HG02759 (cell line): Measurements from ENCODE around the gene ZBTB12.
A peak's percentile ranks its signal among the peaks of the same experiment; 100 is the strongest.
"Not testable (repeated sequence)": the region's sequence is repeated elsewhere in the genome, so short reads cannot be mapped to it uniquely, and the experiment has no call there.

ENCODE experiments used
- ATAC-seq: cut with Tn5 transposase; IDR thresholded peaks from one replicate; pipeline ENCODE4 v1.9.1; 2021; ENCODE audit warnings: mild to moderate bottlenecking, moderate library complexity; ENCODE audit not compliant: unreplicated experiment

The ZBTB12 gene

DNA sequence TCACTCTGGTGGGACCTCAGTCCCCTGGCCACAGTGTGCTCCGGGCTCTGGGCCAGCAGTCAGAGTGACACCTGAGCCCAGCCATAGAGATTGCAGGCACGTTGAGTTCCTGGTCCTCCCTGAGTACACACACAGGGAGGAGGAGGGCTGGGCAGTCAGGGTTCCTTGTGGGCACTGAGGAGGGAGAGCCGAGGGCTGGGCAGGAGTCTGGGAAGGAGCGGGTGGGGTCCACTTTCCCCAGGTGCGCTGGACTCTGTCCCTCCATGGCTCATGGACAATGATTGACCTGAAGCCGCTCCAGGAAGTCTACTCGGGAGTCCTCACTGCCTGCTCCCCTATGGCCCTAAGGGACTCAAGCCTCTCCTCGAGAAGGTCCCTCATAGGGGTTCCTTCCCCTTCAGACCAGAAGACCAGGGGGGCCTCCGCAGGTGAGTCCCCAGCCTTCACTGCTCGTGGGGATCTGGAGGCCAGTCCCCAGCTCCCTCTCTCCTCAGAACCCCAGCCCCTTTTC lies 24.2 kb downstream of the ZBTB12 start:
- ATAC-seq = no peak

DNA sequence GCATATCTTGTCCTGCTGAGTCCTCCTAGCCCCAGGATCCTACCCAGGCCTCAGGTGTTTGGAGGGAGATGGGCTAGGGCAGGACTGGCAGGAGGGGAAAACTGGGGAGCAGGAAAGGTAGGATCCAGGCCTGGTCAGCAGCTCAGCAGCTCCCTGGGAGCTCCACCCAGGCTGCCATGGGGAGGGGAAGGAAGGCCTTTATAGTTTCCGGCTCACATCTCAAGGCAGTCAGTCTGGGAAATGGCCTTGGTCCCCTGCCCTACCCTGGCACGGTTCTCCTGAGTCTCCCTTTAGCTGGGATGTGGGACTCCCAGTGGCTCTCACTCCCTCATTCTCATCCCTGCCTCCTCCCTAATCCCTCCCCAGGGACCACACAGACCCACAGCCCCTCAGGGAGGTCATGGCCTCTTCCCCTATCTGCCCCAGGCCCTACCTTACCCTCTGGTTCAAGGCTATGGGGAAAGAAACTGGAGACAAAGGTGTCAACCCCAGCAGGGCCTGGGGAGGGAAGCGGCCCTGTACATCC lies 24.7 kb downstream of the ZBTB12 start:
- no peak for ATAC-seq

DNA sequence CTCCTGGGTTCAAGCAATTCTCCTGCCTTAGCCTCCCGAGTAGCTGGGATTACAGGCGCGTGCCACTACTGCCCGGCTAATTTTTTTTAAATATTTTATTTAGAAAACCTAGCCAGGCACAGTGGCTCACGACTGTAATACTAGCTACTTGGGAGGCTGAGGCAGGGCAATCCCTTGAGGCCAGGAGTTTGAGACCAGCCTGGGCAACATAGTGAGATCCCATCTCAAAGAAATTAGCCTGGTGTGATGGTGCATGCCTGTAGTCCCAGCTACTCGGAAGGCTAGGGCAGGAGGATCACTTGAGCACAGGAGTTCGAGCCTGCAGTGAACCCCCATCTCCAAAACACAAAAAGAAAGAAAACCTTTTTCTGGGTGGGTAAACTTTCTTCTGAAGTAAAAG lies 25.5 kb downstream of the ZBTB12 start:
- ATAC-seq = no peak

DNA sequence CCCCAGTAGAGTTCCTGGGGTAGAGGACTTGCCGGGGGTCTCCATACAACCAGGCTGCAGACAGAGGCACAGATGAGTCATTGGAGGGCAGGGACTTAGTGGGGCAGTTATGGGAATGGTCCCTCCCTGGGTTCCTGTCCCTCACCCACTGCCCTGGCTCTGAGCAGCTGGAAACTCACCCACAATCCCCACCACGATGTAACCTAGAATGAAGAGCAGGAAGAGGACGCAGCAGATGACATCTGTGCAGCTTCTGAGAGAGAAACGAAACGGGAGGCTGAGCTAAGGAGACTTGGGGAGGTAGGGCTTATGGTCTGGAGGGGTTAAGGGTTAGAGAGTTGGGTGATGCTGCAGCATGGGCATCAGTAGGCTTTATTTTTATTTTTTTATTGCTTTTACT lies 26.0 kb downstream of the ZBTB12 start:
- ATAC-seq = no peak

DNA sequence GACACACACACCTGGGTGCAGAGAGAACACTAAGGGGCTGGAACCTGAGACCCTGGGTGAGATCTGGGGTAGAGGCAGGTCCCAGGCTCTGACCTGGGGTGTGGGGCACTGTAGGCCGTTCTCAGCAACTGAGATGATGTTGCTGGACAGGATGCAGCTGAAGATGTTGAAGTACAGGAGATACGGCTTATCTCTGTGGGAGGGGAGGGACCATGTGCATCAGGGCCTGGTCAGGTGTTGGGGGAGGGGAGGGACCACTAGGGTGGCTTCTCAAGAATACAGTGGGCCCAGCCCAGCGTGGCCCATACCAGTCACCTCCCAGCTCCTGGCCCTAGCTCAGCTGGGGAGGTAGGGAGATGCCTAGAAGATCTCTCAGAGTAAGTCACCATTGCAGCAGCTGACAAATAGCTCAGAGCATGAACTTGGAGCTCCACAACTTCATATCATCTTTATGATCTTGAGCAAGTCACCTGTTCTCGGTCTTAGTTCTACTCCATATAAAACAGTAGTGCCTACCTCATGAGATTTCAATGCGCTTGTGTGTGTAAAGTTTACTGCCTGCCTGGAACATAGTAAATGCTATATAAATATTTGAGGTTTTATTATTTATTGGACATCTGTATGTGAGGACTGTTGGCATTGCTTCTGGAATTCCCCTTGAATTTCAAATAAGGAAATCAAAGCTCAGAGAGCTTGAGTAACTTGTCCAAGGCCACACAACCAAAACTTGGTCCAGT lies 26.9 kb downstream of the ZBTB12 start:
- ATAC-seq = no peak

DNA sequence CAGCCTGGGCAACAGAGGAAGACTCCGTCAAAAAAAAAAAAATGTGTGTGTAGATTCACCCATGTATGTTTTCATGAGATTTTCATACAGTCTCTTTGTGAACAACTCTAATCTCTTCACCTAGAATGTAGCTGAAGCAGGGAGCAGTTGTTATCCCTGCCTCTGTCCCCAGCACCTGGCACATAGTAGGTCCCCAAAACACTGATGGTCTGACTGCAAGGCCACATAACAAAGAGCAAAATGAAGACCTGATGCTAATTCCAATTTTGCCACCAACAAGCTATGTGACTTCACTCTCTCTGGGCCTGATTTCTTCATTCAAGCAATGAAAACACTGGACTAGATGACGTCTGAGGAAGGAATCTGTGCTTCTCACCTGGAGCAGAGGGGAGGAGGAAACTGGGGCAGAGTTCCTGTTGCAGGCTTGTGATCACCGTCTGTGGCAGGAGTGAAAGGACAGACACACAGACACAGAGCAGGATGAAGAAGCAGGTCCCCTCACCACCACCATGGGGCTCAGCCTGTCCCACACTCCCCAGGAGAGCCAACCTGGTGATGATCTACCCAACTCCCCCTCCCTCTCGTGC lies 27.7 kb downstream of the ZBTB12 start:
- no peak for ATAC-seq

DNA sequence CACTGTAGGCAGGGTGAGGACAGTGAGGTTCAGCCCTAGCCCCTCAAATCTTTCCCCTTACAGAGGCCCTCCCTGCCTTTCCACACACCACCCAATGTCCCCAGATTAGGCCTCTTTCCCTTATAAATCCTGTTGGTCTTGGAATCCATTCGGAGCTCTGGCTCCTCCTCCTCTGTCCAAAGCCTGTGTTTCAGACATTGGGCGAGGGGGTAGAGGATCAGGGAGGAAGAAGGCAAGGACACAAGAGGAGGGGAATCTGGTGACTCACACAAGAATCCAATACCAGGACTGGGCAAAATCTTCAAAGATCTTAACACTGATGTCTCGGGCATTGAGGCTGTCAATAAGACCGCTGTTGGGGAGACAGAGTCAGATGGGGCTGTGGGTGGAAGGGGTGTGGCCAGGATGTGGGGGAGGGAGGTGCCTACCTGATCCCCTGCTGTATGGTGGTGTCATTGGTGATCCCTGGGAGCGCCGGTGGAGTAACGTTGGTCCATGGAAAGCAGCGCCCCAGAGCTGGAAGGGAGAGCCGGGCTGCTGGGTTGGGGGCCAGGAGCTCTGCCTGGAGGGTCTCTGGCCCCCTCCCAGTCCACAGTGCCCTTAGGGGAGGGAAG lies 30.7 kb downstream of the ZBTB12 start:
- ATAC-seq = no peak

DNA sequence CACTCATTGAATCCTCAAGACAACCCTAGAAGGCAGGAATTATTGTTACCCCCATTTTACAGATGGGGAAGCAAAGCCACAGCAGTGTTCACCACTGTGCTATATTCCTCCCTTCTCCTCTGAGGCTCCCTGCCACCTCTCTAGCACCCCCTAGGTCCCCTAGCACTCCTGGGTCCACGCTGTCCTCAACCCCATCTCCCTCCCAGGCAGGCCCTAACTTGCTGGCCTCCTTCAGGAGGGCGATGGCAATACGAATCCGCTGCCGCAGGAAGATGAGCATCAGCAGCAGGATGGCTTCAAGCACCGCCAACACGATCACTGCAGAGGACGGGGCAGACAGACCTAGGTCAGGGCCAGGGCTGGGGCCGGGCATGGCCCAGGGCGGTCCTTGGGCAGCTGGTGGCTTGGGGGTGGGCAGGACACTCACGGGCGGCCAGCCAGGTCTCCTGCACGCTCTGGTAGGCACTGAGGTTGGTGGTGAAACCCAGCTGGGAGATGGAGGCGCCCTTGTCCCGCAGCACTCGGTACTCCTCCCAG lies 31.4 kb downstream of the ZBTB12 start:
- ATAC-seq = no peak

DNA sequence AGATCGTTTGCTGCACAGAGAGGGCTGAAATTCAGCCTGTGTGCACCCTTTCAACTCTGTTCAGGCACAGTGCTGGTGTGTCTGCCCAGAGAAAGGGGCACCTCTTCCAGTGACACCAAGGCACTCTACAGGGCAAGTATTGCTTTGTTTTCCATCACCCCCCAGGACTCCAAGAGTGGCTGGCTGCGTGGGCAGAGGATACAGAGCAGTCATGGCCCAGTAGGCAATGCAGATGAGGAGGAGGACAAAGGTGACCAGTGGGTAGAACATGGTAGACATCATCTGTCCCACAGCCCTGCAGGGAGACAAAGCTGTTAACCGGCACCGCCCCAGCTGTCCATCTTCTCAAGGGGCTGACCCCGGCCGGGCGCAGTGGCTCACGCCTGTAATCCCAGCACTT lies 32.5 kb downstream of the ZBTB12 start:
- ATAC-seq = no peak

DNA sequence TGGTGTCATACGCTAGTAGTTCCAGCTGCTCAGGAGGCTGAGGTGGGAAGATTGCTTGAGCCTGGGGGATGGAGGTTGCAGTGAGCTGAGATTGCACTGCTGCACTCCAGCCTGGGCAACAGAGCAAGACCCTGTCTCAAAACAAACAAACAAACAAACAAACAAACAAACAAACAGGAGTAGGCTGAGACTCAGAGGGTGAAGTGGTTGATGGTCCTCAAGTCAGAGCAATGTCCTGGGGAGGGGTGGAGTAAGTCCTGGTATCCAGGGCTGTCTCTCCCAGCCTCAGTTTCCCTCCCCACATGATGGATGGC lies 33.3 kb downstream of the ZBTB12 start:
- ATAC-seq = not testable (repeated sequence)

DNA sequence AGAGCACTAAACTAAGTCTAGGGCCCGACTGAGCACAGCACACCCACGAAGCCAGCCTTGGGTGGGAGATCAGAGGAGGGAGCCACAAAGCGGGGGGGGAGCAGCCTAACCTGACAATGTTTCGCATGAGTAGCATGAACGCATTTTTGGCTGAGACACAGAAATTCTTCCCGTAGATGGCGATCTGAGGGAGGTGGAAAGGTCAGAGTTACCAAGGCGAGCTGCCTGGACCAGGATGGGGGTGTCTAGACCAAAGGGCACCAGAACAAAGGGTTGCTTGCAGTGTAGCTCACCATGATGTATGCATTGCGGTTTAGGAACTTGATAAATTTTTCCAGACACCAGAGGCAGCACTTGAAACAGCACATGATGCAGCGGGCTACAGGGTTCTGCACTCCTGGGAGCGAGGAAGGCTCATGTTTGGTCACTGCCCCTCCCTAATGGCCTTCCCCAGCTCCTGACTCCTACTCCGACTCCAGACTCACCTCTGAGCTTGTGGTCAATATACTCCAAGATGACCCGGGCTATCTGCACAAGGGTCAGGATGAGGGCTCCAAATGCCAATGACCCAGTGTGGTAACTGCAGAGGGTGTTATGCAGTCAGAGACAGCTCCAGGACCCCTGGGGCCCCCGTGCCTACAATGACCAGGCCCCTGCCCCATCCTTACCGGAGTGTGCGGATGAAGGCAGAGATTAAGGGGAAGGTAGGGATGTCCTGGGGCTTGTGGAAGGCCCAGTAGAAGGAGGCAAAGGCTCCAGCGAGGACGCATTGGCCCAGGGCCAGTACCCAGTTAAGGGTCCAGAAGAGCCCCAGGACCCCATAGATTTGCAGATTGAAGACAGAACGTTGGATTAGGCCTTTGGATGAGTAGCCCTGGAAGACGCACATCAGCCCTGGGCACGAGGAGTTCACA lies 36.4 kb downstream of the ZBTB12 start:
- no peak for ATAC-seq

DNA sequence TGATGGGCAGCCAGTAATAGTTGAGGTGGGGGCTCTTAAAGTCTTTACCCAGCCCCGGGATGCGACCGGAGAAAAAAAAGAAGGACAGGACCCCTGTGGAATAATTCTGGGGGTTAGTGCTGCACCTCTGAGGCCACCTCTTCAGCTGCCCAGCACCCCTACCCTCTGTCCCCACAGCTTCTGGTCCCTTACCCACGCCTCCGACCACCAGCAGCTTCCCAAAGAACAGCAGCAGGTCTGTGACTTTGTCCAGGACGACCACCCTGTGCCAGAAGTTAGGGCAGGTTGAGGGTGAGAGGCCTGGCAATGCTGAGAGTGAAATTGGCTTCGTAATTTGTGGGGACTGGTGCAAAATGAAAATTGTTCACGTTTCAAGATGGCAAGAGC lies 37.1 kb downstream of the ZBTB12 start:
- ATAC-seq = no peak

DNA sequence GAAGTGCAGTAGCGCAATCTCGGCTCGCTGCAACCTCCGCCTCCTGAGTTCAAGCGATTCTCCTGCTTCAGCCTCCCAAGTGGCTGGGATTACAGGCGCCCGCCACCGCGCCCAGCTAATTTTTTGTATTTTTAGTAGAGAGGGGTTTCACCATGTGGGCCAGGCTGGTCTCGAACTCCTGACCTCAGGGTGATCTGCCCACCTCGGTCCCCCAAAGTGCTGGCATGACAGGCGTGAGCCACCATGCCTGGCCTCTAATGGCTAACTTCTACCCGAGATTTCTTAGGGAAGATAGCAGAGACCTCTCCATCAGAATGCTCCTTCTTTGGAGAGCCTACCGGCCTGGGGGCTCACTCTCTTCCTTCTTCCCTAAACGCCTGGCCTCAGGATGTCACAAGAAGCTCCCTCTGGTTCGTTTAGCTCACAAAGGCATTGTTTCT lies 37.7 kb downstream of the ZBTB12 start:
- not testable (repeated sequence) for ATAC-seq

DNA sequence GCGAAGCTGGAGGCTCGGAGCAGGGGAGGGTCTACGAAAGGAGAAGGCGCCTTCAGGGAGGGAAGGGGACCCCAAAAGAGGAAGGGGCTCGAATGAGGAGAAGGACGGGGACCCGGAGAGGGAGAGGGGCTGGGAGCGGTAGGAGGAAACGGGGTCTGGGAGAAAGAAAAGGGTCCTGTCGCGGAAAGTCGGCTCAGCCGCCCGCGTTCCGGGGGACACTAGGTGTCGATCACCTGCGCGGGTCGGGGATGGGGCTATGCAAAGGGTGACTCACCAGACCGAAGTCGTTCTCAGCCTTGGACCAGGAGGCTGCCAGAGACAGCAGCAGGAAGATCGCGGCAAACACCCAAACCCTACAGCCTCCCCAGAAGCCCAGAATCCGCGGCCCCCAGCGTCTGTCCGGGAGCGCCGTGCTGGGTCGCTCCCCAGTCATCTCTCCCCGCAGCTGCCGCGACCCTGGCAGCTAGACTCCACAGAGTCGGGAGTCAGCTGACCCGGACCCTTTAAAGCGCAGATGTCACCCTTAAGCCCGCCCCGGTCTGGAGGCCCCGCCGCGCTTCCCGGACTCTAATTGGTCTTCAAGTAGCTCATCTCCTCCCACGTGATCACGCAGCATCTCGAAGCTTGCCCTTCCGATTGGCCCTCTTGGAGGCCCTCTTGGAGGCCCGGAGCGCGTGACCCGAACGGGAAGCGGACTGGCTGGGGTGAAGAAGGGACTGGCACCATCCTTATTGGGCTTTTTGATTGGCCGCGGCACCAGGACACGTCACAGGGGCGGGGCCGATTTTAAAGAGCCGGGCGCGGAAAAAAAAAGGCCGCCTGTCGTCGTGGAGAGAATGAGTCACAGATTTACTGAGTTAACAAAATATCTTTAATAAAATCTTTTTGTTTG lies 39.3 kb downstream of the ZBTB12 start, which contains the start of gene NEU1:
Gene NEU1 (minus strand): TSS at position 478 of the 892 bp plus-strand sequence. CDS start 45 bp downstream, at position 433.
- peak; percentile 94 for ATAC-seq

DNA sequence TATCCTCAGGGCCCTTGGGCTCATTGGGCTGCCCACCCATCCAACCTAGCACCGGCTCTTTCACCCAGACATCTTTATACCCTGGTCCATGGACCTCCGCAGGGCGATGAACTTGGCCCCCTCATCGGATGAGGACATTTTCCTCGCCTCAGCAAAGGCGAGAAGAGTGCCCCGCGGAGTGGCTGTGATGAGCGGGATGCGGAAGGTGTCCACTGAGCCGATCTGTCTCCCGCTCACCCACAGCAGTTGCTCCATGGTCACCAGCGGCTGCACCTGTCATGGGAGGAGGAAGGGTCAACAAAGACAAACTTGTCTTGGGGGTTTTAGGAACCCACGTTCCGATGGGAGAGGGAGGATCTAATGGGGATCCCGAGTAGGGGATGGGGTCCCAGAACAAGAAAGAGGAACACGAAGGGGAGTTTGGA lies 40.0 kb downstream of the ZBTB12 start:
- no peak for ATAC-seq

DNA sequence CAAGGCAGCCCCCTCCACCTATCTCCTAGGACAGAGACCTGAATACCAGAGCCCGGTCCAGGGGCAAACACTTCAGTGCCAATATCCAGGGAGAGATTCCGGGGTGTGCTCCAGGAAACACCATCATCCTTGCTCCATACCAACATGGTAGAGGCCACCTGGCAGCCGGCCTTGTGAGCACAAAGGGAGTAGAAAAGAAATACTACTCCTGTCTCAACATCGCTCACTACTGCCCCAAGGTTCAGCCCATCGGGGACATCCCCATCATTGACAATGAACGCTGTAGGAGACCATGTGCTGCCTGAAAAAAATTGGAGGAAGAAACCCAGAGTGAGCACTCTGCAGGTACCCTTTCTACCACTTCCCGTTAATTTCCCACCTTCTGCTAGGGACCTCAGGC lies 40.7 kb downstream of the ZBTB12 start:
- no peak for ATAC-seq

DNA sequence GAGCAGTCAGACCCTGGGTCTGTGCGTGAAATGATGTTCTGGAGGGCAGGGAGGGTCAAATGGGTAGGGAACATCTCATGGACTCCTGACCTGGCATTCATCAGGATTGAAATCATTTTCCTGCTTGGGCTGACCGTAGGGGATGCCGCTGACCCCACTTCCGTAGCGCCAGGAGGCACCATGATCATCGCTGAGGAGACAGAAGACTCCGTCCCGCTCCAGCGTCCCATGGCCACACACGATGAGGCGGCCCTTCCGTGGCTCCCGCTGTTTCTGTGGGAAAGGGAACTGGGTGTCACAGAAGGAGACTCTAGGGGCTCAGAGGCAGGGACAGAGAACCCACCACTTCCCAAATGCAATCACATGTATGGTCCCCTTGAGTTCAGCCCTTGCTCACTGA lies 41.5 kb downstream of the ZBTB12 start:
- no peak for ATAC-seq

DNA sequence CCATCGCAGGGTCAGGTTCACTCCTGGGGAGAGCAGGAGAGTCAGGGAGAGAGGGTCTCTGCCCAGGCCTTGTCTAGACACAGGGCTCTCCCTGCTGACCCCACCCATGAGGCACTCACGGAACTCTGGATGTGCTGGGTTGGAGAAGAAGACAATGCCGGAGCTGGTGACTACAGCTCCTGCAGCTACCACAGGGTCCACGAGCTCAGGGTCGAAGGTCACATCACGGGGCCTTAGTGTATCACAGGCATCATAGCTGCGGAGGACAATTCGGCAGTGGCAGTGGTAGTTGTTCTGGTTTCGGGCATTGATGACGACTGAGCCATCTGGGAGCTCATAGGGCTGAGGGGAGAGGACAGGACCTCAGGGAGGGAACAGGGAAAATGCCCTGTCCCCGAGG lies 42.0 kb downstream of the ZBTB12 start:
- ATAC-seq = no peak

DNA sequence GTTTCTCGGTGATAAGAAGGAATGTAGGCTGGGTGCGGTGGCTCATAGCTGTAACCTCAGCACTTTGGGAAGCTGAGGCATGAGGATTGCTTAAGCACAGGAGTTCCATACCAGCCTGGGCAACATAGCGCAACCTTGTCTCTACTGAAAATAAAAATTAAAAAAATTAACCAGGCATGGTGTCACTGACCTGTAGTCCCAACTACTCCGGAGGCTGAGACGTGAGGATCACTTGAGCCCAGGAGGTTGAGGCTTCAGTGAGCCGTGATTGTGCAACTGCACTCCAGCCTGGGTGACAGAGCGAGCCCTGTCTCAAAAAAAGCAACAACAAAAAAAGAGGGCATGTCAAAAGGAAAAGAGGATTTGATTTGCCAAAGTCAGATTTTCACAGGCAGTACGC lies 43.2 kb downstream of the ZBTB12 start:
- ATAC-seq = no peak

DNA sequence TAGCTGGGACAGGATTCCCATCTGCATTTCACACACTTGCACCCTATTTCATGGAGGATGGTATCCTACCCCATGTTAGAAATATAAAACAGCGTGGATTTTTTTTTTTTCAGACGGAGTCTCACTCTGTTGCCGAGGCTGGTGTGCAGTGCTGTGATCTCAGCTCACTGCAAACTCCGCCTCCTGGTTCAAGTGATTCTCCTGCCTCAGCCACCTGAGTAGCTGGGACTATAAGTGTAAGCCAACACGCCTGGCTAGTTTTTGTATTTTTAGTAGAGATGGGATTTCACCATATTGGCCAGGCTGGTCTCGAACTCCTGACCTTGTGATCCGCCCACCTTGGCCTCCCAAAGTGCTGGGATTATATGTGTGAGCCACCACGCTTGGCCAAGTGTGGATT lies 44.1 kb downstream of the ZBTB12 start:
- ATAC-seq = not testable (repeated sequence)
